HL-60/S4 treated with retinoic acid at 250 ng/mL for 4 days and 3 days (cell line): ENCODE results near the gene MRPS12.
"Not testable (repeated sequence)": the region's sequence is repeated elsewhere in the genome, so short reads cannot be mapped to it uniquely, and the experiment has no call there.

Source experiments
- in situ Hi-C: fragments of 300-500 bp; cut with MboI; formaldehyde crosslinking; loops from 2 replicates; pipeline ENCODE4 v1.7.0; 2022; ENCODE audit warnings: low sequenced_read_pairs

The MRPS12 gene

GRCh38 chr19:38966149-38966548 lies 35.4 kb downstream of the MRPS12 start:
- in situ Hi-C loops: not testable (repeated sequence)

GRCh38 chr19:38970664-38971532 lies 40.2 kb downstream of the MRPS12 start:
- in situ Hi-C loops: no loop called here

DNA sequence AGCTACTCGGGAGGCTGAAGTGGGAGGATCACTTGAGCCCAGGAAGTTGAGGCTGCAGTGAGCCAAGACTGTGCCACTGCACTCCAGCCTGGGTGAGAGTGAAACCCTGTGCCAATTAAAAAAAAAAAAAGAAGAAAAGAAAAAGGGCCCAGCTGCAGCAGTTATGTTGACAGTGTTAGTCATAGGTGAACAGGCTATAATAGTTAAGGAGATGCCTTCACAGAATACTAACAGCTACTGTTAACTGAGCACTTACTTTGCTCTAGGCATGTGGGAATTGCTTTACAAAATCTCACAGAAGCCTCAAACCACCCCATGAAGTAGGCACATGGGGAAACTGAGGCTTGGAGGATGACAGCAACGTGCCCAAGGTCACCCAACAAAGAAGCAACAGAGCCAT lies 40.9 kb downstream of the MRPS12 start:
- in situ Hi-C loops: no loop called here

DNA sequence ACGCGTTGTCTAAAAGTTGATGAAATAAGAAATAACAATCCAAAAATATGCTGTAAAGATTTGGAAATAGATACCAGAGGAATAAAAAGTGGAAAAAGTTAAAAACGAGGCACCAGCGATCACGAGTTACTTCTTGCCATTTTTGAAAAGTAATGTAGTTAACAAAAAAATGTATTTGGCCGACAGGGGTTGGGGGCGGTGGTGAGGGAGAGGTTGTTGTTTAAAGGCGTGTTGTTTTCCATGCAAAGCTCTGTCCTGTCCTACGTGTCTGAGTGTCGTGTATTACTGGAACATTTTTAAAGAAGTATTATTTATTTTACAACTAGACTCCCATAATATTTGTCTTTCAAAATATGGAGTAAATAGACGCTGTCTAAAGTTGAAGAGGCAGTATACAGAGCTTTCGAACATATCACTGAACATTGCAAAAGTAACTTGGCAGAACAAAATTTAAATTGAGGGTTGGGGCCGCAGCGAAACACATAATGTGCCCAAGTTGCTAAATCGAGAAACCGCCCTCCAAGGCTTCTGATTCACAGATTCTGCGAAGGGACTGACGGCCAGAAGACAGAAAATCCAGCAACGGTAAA lies 44.0 kb downstream of the MRPS12 start:
- in situ Hi-C loops: no loop called here

- in situ Hi-C loops: no loop called here
Measured at GRCh38 chr19:38975214-38975860, 44.6 kb downstream of the MRPS12 start, which contains the start of gene FBXO17. FBXO17 (minus strand) TSS chr19:38975742; CDS start chr19:38950319, 25,423 bp downstream.

GRCh38 chr19:38975861-38976271 lies 45.1 kb downstream of the MRPS12 start:
- in situ Hi-C loops: no loop called here

DNA sequence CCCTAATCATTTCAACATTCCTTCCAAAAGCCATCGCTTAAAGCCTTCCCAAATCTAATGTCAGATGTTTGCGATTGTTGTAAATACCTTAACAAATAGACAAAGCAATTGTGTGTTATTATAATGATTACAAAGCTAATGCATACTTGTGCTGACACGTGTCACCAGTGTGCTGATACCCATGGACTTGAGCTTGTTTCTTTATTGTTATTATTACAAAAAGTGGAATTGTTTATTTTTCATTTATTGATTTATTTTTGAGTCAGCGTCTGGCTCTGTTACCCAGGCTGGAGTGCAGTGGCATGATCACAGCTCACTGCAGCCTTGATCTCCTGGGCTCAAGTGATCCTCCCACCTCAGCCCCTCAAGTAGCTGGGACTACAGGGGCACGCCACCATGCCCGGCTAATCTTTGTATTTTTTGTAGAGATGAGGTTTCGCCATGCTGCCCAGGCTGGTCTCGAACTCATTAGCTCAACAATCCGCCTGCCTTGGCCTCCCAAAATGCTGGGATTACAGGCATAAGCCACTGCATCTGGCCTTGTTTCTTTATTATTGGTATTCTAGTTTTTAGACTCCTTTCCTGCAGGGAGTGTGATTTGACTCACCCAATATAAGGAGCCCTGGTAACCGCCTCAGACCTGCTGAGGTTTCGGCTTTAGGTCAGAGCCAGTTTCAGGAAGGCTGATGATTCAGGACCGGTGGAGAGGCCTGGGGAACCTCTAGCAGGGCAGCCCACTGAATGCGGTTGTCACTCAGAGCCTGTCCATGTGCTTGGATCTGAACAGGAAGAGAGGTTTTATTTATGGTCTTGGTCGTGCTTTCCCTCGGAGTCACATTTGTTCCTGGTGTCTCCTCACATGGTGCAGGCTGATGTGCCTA lies 46.9 kb downstream of the MRPS12 start:
- in situ Hi-C loops: no loop called here

DNA sequence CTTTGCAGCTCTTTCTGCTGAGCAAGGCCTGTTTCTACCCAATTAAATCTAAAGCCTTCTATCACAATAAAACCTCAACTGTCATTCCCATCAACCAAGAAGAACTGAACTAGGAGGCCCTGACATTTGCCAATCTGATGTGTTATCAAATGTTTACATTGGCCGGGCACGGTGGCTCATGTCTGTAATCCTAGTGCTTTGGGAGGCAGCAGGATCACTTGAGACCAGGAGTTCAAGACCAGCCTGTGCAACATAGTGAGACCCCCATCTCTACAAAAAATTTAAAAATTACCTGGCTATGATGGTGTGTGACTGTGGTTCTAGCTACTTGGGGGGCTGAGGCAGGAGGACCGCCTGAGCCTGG lies 47.6 kb downstream of the MRPS12 start:
- in situ Hi-C loops: no loop called here

DNA sequence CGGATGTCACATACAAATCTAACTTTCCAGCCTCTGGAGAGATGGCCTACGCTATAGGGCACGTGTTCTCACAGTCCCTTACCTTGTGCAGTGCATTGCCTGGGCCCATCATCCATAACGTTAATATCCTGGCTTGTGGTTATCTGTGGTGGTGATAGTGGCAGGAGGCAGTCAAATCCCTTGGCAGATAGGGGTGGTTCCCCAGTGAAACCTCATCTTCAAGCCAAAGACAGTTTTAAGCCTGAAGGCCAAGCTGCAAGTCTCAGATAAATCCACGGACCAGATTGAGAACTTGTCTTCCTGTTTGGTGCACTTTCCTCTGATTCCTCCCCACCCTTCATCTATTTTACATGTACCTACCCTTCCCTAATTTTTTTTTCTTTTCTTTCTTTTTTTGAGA lies 49.1 kb downstream of the MRPS12 start:
- in situ Hi-C loops: no loop called here

GRCh38 chr19:38980583-38981374 lies 50.0 kb downstream of the MRPS12 start:
- in situ Hi-C loops: no loop called here
